OCI-LY3 (cell line): ENCODE results near the gene BRD1.

Experiments used
- H2AFZ ChIP-seq: fragments of 200-600, 300-600 bp; shearing (Covaris generic); 2 replicates; pipeline ENCODE4 v1.6.0; 2014; ENCODE audit warnings: antibody characterized with exemption, low read depth, low read length
- H3K27ac ChIP-seq: fragments of 200-600, 300-600 bp; sonication (generic); 2 replicates; pipeline ENCODE4 v1.5.1; 2014; ENCODE audit warnings: mild to moderate bottlenecking, low read length, moderate library complexity, mixed read lengths
- H3K27me3 ChIP-seq: fragments of 200-600, 300-600 bp; sonication (generic); 2 replicates; pipeline ENCODE4 v1.6.1; 2014; ENCODE audit warnings: low read depth, low read length, mixed read lengths
- H3K36me3 ChIP-seq: fragments of 200-600, 300-600 bp; sonication (generic); replicated peaks from 2 replicates; pipeline ENCODE3; 2014; ENCODE audit warnings: low read depth, low read length, mixed read lengths
- H3K4me1 ChIP-seq: fragments of 300-600, 200-600 bp; sonication (generic); 2 replicates; pipeline ENCODE4 v1.6.1; 2014; ENCODE audit warnings: low read length, mixed read lengths
- H3K4me2 ChIP-seq: fragments of 200-600, 300-600 bp; sonication (generic); 2 replicates; pipeline ENCODE4 v1.6.1; 2014; ENCODE audit warnings: low read length, mixed read lengths
- H3K4me3 ChIP-seq: fragments of 300-600, 200-600 bp; sonication (generic); 2 replicates; pipeline ENCODE4 v1.5.1; 2014; ENCODE audit warnings: antibody characterized with exemption, mild to moderate bottlenecking, low read length, moderate library complexity
- H3K79me2 ChIP-seq: fragments of 300-600, 200-600 bp; shearing (Covaris generic); 2 replicates; pipeline ENCODE4 v1.6.1; 2014; ENCODE audit warnings: mild to moderate bottlenecking, low read length, mixed read lengths
- H3K9ac ChIP-seq: fragments of 300-600, 200-600 bp; shearing (Covaris generic); 2 replicates; pipeline ENCODE4 v1.6.0; 2014; ENCODE audit warnings: mild to moderate bottlenecking, low read length, moderate library complexity
- H3K9me3 ChIP-seq: fragments of 200-600, 300-600 bp; shearing (Covaris generic); 2 replicates; pipeline ENCODE4 v1.6.1; 2014; ENCODE audit warnings: low read length, mixed read lengths; ENCODE audit not compliant: insufficient read depth
- H4K20me1 ChIP-seq: fragments of 200-600, 300-600 bp; sonication (generic); 2 replicates; pipeline ENCODE4 v1.6.1; 2016; ENCODE audit warnings: low read length, mixed read lengths; ENCODE audit not compliant: insufficient read depth
- CTCF ChIP-seq: fragments of 200-600, 300-600 bp; sonication (generic); IDR thresholded peaks from 2 replicates; pipeline ENCODE4 v1.5.1; 2014; ENCODE audit warnings: antibody characterized with exemption, low read length, low read depth
- EZH2phosphoT487 ChIP-seq: fragments of 200-600 bp; shearing (Covaris generic); IDR thresholded peaks from 2 replicates; pipeline ENCODE4 v1.6.1; 2018; ENCODE audit warnings: antibody characterized with exemption, mixed run types, low read depth

The BRD1 gene

GRCh38 chr22:49730656-49731055 lies 97.0 kb downstream of the BRD1 start:
- H3K4me2 ChIP-seq = no peak overlapping the region
- no peaks in the 10 kb centered on the region for H3K9me3 ChIP-seq
- no peak overlapping the region for H2AFZ ChIP-seq
- no peak overlapping the region for H3K4me3 ChIP-seq
- TF ChIP-seq CTCF (no peak), EZH2phosphoT487 (no peak)
- H4K20me1 ChIP-seq = no peaks in the 10 kb centered on the region
- H3K79me2 ChIP-seq = no peaks in the 10 kb centered on the region
- H3K4me1 ChIP-seq = no peaks in the 10 kb centered on the region
- no peak overlapping the region for H3K9ac ChIP-seq
- H3K27ac ChIP-seq = no peak overlapping the region
- no peaks in the 10 kb centered on the region for H3K36me3 ChIP-seq
- H3K27me3 ChIP-seq = peaks cover 5% of the 10 kb centered on the region; the same call in 1 of the 2 replicates

- Histone ChIP-seq H3K4me2 (no peak overlapping the region), H3K27me3 (peaks cover 5% of the 10 kb centered on the region; the same call in 1 of the 2 replicates), H3K36me3 (no peaks in the 10 kb centered on the region)
Observed at GRCh38 chr22:49728570-49729271, 99.0 kb downstream of the BRD1 start.

GRCh38 chr22:49727881-49728569 lies 99.6 kb downstream of the BRD1 start:
- H4K20me1 ChIP-seq = no peaks in the 10 kb centered on the region
- TF ChIP-seq EZH2phosphoT487 (no peak), CTCF (no peak)
- H3K9ac ChIP-seq = no peak overlapping the region
- H3K36me3 ChIP-seq = no peaks in the 10 kb centered on the region
- H3K79me2 ChIP-seq = no peaks in the 10 kb centered on the region
- H3K27ac ChIP-seq = no peak overlapping the region
- no peak overlapping the region for H3K4me2 ChIP-seq
- H3K9me3 ChIP-seq = no peaks in the 10 kb centered on the region
- no peak overlapping the region for H3K4me3 ChIP-seq
- no peak overlapping the region for H2AFZ ChIP-seq
- H3K27me3 ChIP-seq = peaks cover 9% of the 10 kb centered on the region; the same call in 1 of the 2 replicates
- no peaks in the 10 kb centered on the region for H3K4me1 ChIP-seq

More at GRCh38 chr22:49728570-49729271, 99.0 kb downstream of the BRD1 start:
- H3K4me3 ChIP-seq = no peak overlapping the region
- no peak overlapping the region for H2AFZ ChIP-seq
- H3K79me2 ChIP-seq = no peaks in the 10 kb centered on the region
- TF ChIP-seq CTCF (no peak), EZH2phosphoT487 (no peak)
- no peaks in the 10 kb centered on the region for H4K20me1 ChIP-seq
- H3K27ac ChIP-seq = no peak overlapping the region
- no peaks in the 10 kb centered on the region for H3K9me3 ChIP-seq
- H3K9ac ChIP-seq = no peak overlapping the region
- H3K4me1 ChIP-seq = no peaks in the 10 kb centered on the region

GRCh38 chr22:49727191-49727880 lies 100.3 kb downstream of the BRD1 start:
- H3K27ac ChIP-seq = no peak overlapping the region
- no peaks in the 10 kb centered on the region for H3K36me3 ChIP-seq
- TF ChIP-seq CTCF = no peak
- no peak for TF ChIP-seq EZH2phosphoT487
- no peak overlapping the region for H3K4me2 ChIP-seq
- no peak overlapping the region for H3K4me3 ChIP-seq
- H3K27me3 ChIP-seq = 0 out of 2 replicates have a peak, but pooled peaks cover 9% of the 10 kb centered on the region
- H4K20me1 ChIP-seq = no peaks in the 10 kb centered on the region
- H3K4me1 ChIP-seq = no peaks in the 10 kb centered on the region
- no peaks in the 10 kb centered on the region for H3K79me2 ChIP-seq
- no peak overlapping the region for H3K9ac ChIP-seq
- no peaks in the 10 kb centered on the region for H3K9me3 ChIP-seq
- H2AFZ ChIP-seq = no peak overlapping the region
